Skeletal muscle cell (primary cell): Measurements from ENCODE around the gene DACT2.

Experiments used
- DNase-seq: peaks from one replicate; pipeline ENCODE4 v3.0.0-alpha.2; 2010; ENCODE audit warnings: low read depth
- H3K4me3 ChIP-seq: 2 replicates; pipeline ENCODE4 v1.5.1; 2011; ENCODE audit warnings: low read depth, mild to moderate bottlenecking, control low read depth, low read length, moderate library complexity

The DACT2 gene

GRCh38 chr6:168307695-168308021, 11.9 kb downstream of the DACT2 start:
- no peak overlapping the region for H3K4me3 ChIP-seq
- DNase-seq, result no peak

- DNase-seq, result no peak
These were observed 12.4 kb downstream of the DACT2 start for GRCh38 chr6:168307015-168307694.

GRCh38 chr6:168305863-168306262, 13.7 kb downstream of the DACT2 start:
- H3K4me3 ChIP-seq, result no peak overlapping the region
- DNase-seq, result no peak

More at GRCh38 chr6:168307015-168307694, 12.4 kb downstream of the DACT2 start:
- no peak overlapping the region for H3K4me3 ChIP-seq

- DNase-seq, result no peak
These were observed 14.4 kb downstream of the DACT2 start for GRCh38 chr6:168305096-168305749.

GRCh38 chr6:168304752-168305015, 14.9 kb downstream of the DACT2 start:
- no peak overlapping the region for H3K4me3 ChIP-seq
- DNase-seq, result no peak

More at GRCh38 chr6:168305096-168305749, 14.4 kb downstream of the DACT2 start:
- no peak overlapping the region for H3K4me3 ChIP-seq

GRCh38 chr6:168303982-168304751, 15.4 kb downstream of the DACT2 start:
- DNase-seq, result no peak
- no peak overlapping the region for H3K4me3 ChIP-seq

GRCh38 chr6:168302534-168302933, 17.0 kb downstream of the DACT2 start:
- no peak for DNase-seq
- no peak overlapping the region for H3K4me3 ChIP-seq

- DNase-seq, result no peak
- no peak overlapping the region for H3K4me3 ChIP-seq
These were observed 17.8 kb downstream of the DACT2 start for GRCh38 chr6:168301648-168302398.

- no peak overlapping the region for H3K4me3 ChIP-seq
These were observed 18.5 kb downstream of the DACT2 start for GRCh38 chr6:168300975-168301647.

GRCh38 chr6:168299541-168300511, 19.8 kb downstream of the DACT2 start:
- DNase-seq, result no peak
- no peak overlapping the region for H3K4me3 ChIP-seq

More at GRCh38 chr6:168300975-168301647, 18.5 kb downstream of the DACT2 start:
- DNase-seq, result no peak

- no peak overlapping the region for H3K4me3 ChIP-seq
- DNase-seq, result no peak
These were observed 21.9 kb downstream of the DACT2 start for GRCh38 chr6:168297643-168298042.

- DNase-seq, result no peak
- H3K4me3 ChIP-seq, result no peak overlapping the region
These were observed 24.7 kb downstream of the DACT2 start for GRCh38 chr6:168294901-168295300.

- DNase-seq, result no peak
- no peak overlapping the region for H3K4me3 ChIP-seq
These were observed 25.7 kb downstream of the DACT2 start for GRCh38 chr6:168293636-168294530.

- no peak for DNase-seq
- no peak overlapping the region for H3K4me3 ChIP-seq
These were observed 26.8 kb downstream of the DACT2 start for GRCh38 chr6:168292826-168293225.

- H3K4me3 ChIP-seq, result no peak overlapping the region
- no peak for DNase-seq
These were observed 28.1 kb downstream of the DACT2 start for GRCh38 chr6:168291450-168291849.

- H3K4me3 ChIP-seq, result no peak overlapping the region
- DNase-seq, result no peak
These were observed 29.5 kb downstream of the DACT2 start for GRCh38 chr6:168290095-168290494.

- no peak overlapping the region for H3K4me3 ChIP-seq
- no peak for DNase-seq
These were observed 30.0 kb downstream of the DACT2 start for GRCh38 chr6:168289571-168289962.
